NCI-H345 (cell line): ENCODE data around the gene ZNF688.
"Not testable (repeated sequence)": the region's sequence is repeated elsewhere in the genome, so short reads cannot be mapped to it uniquely, and the experiment has no call there.

ENCODE experiments used
- DNase-seq: peaks from one replicate; lab custom pipeline; 2025; lab: John Stamatoyannopoulos, UW

Gene ZNF688

GRCh38 chr16:30557707-30557956, 13.9 kb downstream of the ZNF688 start:
- DNase-seq = no peak

DNA sequence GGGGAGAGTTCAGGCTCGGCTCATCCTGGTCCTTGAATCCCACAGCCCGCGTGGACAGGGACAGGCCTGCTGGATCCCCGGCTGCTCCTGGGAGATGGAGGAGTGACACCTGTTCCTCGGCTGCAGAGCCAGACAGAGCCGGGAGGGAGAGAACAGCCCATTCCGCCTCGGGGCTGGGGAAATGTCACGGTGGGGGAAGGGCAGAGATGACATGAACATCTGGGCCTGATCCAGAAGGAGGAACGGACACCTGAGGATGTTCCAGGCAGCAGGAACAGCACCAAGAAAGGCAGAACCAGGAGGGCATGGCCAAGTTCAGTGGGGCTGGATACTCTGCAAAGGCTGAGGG, 15.4 kb downstream of the ZNF688 start:
- no peak for DNase-seq

DNA sequence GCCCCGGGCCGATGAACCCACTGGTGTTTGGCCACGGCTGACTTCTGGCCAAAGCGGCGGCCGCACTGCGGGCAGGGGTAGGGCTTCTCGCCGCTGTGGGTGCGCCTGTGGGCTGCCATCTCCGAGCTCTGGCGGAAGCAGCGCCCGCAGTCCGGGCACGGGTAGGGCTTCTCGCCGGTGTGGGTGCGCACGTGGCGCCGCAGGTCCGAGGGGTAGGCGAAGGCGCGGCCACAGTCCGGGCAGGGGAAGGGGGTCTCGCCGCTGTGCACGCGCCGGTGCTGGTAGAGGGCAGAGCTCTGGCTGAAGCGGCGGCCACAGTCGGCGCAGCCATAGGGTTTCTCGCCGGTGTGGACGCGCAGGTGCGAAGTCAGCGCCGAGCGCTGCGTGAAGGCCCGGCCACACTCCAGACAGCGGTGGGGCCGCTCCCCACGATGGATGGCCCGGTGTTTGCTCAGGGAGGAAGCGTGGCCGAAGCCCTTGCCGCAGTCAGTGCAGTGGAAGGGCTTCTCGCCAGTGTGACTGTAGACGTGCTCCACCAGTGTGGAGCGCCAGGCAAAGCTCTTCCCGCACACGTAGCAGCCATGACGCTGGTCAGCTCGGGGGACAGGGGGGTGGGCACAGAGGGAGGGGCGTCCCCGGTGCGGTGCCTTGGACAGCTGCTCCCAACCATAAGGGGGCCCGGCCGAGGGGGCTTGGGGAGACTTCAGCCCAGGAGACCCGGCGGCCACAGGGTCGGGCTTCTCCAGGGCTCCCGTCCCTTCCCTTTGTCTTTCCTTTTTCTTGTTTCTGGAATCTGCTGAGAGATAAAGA, 16.0 kb downstream of the ZNF688 start:
- no peak for DNase-seq

GRCh38 chr16:30554557-30555314, 16.8 kb downstream of the ZNF688 start:
- DNase-seq = no peak

DNA sequence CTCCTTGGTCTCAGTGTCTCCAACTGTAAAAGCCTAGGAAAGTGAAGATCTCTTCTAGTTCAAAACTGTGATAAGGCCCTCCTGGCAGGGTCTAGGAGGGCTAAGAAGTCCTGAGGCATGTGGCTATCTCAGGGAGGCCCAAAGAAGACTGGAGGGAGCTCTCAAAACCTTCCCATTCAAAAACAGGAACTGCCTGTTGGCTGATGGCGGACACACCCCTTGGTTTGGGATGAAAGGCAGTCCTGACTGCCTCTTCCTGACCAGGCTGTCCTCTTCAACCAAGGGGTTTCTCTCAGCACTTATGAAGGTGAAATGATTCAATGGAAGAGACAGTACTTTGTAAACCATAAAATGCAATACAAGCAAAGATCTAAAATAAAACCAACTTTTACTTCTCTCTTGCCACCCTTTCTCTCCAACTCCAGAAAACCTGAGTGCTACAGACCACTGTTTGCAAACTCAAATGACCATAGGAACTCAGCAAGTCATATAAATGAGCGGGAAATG, 18.1 kb downstream of the ZNF688 start:
- no peak for DNase-seq

- DNase-seq = no peak
Measured at GRCh38 chr16:30552956-30553355, 18.6 kb downstream of the ZNF688 start.

GRCh38 chr16:30551781-30552180, 19.7 kb downstream of the ZNF688 start:
- no peak for DNase-seq

- no peak for DNase-seq
Measured at GRCh38 chr16:30548416-30549253, 22.9 kb downstream of the ZNF688 start.

DNA sequence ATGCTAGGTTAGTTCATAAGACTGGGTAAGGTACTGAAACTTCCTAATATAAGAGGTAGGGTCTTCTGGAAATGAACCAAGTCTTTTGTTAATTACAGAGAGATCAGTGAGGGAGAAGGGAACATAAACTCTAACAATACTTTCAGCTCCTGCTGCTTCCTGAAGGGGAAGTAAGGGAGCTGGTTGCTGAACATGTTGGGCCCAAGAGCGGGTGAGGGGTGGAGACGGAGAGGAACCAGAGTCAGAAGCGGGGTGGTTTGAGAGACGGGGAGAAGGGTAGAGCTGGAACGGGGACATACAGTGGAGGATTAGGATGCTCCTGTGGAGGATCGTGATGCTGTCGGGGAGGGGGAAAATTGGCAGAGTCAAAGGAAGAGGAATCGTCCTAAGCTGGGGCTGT, 25.4 kb downstream of the ZNF688 start:
- DNase-seq = no peak

- DNase-seq = no peak
Measured at GRCh38 chr16:30543067-30543466, 28.4 kb downstream of the ZNF688 start.

DNA sequence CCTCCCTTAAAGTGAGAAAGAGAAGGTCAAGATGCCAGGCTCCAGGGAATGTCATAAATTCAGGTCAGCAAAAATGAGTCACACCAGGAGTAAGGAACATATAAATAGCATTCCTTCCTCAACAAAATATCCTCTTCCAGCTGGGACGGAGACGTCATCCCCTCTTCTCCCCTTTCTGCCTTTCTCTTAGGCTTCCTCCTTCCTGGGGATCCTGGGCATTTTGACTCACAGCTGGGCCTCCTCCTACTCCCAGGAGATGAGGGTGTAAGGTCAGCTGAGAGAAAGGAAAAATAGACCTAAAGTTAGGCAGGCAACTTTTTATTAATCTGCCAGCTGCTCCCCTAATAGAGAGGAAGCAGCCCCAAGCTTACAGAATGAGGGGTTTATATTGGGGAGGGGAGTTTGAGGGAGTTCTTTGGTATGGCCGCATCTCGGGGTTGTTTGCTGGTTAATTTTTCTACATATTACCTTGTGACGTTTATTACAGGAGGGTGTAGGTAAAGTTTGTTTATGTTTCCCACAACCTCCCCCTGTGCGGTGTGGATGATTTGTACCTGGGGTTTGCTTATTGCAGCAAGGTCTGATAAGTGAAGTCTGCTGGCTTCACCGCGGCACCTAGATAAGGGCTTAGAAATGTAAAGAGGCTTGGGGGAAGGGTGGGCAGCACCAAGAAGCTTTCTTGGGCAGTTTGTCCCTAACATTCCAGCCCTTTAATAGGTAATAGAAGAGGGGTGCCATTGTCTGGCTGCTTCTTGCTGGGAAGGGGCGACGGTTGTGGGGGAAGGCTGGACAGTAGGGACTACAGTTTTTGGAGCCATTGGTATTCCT, 29.8 kb downstream of the ZNF688 start:
- no peak for DNase-seq

DNA sequence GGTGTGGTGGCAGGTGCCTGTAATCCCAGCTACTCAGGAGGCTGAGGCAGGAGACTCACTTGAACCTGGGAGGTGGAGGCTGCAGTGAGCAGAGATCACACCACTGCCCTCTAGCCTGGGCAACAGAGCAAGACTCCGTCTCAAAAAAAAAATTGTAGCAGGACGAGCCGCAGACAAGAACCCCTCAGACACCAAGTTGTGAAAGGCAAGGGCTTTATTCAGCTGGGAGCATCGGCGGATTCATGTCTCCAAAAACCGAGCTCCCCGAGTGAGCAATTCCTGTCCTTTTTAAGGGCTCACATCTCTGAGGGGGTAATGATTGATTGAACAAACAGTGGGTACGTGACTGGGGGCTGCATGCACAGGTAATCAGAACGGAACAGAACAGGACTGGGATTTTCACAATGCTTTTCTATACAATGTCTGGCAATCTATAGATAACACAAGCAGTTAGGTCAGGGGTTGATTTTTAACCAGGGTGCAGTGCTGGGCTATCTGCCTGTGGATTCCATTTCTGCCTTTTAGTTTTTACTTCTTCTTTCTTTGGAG, 30.5 kb downstream of the ZNF688 start:
- not testable (repeated sequence) for DNase-seq

GRCh38 chr16:30539986-30540526, 31.5 kb downstream of the ZNF688 start:
- DNase-seq = not testable (repeated sequence)

GRCh38 chr16:30539000-30539964, 32.2 kb downstream of the ZNF688 start:
- no peak for DNase-seq

- DNase-seq = not testable (repeated sequence)
Measured at GRCh38 chr16:30536391-30537024, 35.0 kb downstream of the ZNF688 start.

DNA sequence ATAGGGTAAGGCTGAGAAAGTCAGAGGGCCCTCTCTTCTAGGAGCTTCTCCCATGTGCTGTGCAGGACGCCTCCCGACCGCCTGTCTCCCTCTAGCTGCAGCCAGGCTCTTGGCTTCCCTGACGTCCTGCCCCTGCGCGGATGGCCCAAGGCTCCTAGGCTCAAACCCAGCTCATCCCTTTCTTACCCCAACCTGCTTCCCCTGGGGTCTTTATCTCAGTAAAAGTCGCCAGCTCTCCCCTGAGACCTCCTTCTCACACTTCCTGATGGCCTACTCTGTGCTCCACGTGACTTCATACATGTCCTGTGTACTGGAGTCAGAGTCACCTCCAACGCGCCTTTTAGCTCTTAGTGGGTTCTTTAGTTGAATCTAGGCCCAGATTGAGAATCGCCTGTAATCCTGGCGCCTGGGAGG, 35.7 kb downstream of the ZNF688 start:
- DNase-seq = peak; percentile 75

- DNase-seq = no peak
Measured at GRCh38 chr16:30535106-30535776, 36.3 kb downstream of the ZNF688 start.

- peak; percentile 96 for DNase-seq
Measured at GRCh38 chr16:30534368-30535105, 37.0 kb downstream of the ZNF688 start, which contains the start of gene ZNF747. ZNF747 (minus strand) TSS chr16:30534858; CDS start chr16:30534679, 179 bp downstream.
